ENCODE data around the gene NPDC1. TPM values are rescaled to one million over a fixed set of nuclear protein-coding genes. Genes with fewer than 3 reads are reported as not detected.
"Not testable (repeated sequence)": the region's sequence is repeated elsewhere in the genome, so short reads cannot be mapped to it uniquely, and the experiment has no call there.

The NPDC1 gene
- total RNA-seq, 1 donor from 2014 or later: 36.0 TPM

DNA sequence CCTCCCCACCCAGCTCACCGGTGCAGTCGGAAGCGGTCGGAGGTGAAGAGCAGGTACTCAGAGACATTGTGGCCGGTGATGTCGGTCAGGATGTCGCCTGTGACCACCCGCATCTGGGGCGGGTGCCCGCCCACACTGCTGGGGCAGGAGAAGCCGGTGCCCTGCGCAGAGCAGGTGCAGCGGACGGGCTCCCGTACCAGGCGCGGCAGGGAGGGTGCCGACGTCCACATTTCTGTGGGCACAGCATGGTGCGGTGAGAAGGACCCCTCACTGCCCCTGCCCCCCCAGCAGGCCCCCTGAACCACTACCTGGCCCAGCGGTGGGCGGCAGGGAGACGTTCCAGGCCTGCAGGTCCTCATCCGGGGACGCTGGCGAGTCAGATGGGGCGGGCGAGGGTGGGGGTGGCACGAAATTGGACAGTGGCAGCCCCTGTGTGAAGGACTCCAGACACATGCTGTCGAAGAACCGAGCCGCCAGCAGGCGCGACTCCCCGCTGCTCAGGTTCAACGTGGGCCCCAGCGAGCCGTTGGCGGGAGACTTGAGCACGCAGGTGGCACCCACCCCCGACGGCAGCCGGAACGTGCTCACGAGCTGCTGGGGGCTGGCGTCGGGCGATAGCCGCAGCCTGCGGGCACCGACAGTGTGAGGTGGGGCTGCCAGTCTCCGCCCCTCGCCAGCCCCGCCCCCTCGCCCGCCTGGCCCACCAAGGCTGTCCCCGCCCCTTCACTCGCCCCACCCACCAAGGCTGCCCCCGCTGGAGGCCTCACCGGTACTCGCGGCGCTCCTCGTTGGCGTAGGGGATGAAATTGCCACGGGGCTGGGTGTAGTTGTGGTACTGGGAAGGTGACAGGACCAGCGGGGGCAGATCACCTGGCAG, 33.0 kb downstream of the NPDC1 start:
- H3K27ac Mint-ChIP-seq: no peak overlapping the region
- intact Hi-C loops (cut with micrococcal nuclease): no loop called here
- no peak for DNase-seq (ENCODE audit: low spot score)
- no peak overlapping the region for H3K4me3 Mint-ChIP-seq (ENCODE audit: low read depth)
- H3K4me1 Mint-ChIP-seq (ENCODE audit: low read depth): no peaks in the 10 kb centered on the region
- H3K36me3 Mint-ChIP-seq (ENCODE audit: low read depth): no peaks in the 10 kb centered on the region
- H3K9me3 Mint-ChIP-seq: no peaks in the 10 kb centered on the region
- no peaks in the 10 kb centered on the region for H3K27me3 Mint-ChIP-seq (ENCODE audit: low read depth)

DNA sequence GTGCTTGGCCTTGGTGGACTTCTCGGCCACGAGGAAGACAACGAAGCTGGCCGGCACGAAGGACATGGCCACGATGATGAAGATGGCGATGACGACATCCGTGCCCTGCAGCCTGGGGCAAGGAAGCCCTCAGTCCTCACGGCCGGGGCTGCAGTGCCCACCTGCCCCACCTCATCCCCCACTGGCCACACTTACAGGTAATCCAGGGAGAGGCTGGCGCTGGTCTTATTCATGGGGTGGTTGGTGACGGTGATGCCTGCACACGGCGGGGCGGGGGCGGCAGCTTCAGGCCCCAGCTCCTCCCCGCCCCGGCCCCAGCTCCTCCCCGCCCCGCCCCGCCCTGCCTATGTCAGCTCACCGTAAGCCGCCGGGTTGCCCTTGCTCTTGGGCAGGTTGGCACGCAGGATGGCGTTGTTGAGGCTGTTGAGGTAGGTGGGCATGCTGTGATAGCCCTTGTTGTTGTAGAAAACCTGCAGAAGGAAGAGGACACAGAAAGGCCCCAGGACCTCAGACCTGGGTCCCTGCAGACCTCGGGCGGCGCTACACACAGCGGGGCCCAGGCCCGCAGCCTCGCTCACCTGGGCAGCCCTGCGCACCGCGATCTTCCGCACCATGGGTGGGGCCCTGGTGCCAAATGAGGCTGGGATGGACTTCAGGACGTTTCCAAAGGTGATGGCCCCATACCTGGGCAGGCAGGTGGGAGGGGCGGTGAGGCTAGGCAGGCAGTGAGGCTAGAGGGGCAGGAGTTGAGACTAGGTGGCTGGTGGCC, 33.9 kb downstream of the NPDC1 start:
- intact Hi-C loops (cut with micrococcal nuclease): no loop called here
- H3K27ac Mint-ChIP-seq: no peak overlapping the region

GRCh38 chr9:137011156-137011555, 34.8 kb downstream of the NPDC1 start:
- Mint-ChIP-seq H3K4me3 (ENCODE audit: low read depth) (no peak overlapping the region), H3K36me3 (ENCODE audit: low read depth) (no peaks in the 10 kb centered on the region), H3K4me1 (ENCODE audit: low read depth) (no peaks in the 10 kb centered on the region), H3K9me3 (no peaks in the 10 kb centered on the region), H3K27ac (no peak overlapping the region), H3K27me3 (ENCODE audit: low read depth) (no peaks in the 10 kb centered on the region)
- no peak for DNase-seq (ENCODE audit: low spot score)
- intact Hi-C loops (cut with micrococcal nuclease): no loop called here

More for the DNA sequence above, 33.9 kb downstream of the NPDC1 start:
- DNase-seq (ENCODE audit: low spot score): no peak
- no peaks in the 10 kb centered on the region for H3K9me3 Mint-ChIP-seq
- no peaks in the 10 kb centered on the region for H3K4me1 Mint-ChIP-seq (ENCODE audit: low read depth)
- H3K27me3 Mint-ChIP-seq (ENCODE audit: low read depth): no peaks in the 10 kb centered on the region
- no peak overlapping the region for H3K4me3 Mint-ChIP-seq (ENCODE audit: low read depth)
- no peaks in the 10 kb centered on the region for H3K36me3 Mint-ChIP-seq (ENCODE audit: low read depth)

- Mint-ChIP-seq H3K9me3 (no peaks in the 10 kb centered on the region), H3K4me3 (ENCODE audit: low read depth) (no peak overlapping the region), H3K36me3 (ENCODE audit: low read depth) (no peaks in the 10 kb centered on the region), H3K4me1 (ENCODE audit: low read depth) (no peaks in the 10 kb centered on the region), H3K27me3 (ENCODE audit: low read depth) (no peaks in the 10 kb centered on the region), H3K27ac (no peak overlapping the region)
- no peak for DNase-seq (ENCODE audit: low spot score)
- intact Hi-C loops (cut with micrococcal nuclease): no loop called here
Measured at GRCh38 chr9:137009938-137010732, 35.8 kb downstream of the NPDC1 start.

DNA sequence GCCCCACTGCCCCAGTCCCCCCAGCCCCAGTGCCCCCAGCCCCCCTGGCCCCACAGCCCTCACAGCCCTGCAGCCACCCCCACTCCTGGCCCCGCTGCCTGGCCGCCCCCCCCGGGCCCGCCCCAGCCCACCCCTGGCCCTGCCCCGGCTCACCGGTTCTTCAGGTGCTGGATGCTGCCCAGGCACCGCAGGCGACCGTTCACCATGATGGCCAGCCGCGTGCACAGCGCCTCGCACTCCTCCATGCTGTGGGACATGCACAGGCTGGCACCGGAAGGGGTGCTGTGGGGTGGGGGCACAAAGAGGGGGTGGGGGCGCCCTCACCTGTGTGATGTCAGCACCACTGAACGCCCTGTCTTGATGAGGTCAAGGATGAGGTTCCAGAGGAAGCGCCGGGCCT, 36.8 kb downstream of the NPDC1 start:
- Mint-ChIP-seq H3K4me3 (ENCODE audit: low read depth) (no peak overlapping the region), H3K27me3 (ENCODE audit: low read depth) (no peaks in the 10 kb centered on the region), H3K36me3 (ENCODE audit: low read depth) (no peaks in the 10 kb centered on the region), H3K27ac (no peak overlapping the region), H3K4me1 (ENCODE audit: low read depth) (no peaks in the 10 kb centered on the region), H3K9me3 (no peaks in the 10 kb centered on the region)
- intact Hi-C loops (cut with micrococcal nuclease): no loop called here
- no peak for DNase-seq (ENCODE audit: low spot score)

GRCh38 chr9:137008312-137008711, 37.7 kb downstream of the NPDC1 start:
- H3K27ac Mint-ChIP-seq: no peak overlapping the region
- no peaks in the 10 kb centered on the region for H3K9me3 Mint-ChIP-seq
- intact Hi-C loops (cut with micrococcal nuclease): no loop called here
- no peak overlapping the region for H3K4me3 Mint-ChIP-seq (ENCODE audit: low read depth)
- H3K36me3 Mint-ChIP-seq (ENCODE audit: low read depth): no peaks in the 10 kb centered on the region
- no peaks in the 10 kb centered on the region for H3K4me1 Mint-ChIP-seq (ENCODE audit: low read depth)
- no peaks in the 10 kb centered on the region for H3K27me3 Mint-ChIP-seq (ENCODE audit: low read depth)
- no peak for DNase-seq (ENCODE audit: low spot score)

DNA sequence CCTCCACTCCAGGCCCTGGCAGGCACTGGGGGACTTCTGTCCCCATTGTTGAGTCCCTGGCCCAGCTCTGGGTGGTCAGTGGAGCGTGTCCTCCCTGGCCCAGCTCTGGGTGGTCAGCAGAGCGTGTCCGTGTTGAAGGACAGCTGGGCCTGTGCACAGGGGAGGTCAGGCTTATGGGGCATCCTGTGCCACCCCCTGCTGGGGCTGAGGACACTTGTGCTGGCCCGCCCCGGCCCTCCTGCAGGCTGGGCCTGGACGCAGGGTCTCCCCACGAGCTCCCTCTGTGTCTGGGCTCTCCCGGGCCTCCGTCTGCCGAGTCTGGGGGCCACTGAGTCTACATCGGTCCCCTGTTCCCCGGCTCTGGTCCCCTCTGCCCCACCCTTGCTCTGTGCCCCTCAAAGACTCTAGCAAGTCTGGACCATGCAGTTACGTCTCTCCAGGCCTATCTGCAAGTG, 38.1 kb downstream of the NPDC1 start:
- H3K27ac Mint-ChIP-seq: no peak overlapping the region
- no peaks in the 10 kb centered on the region for H3K36me3 Mint-ChIP-seq (ENCODE audit: low read depth)
- H3K9me3 Mint-ChIP-seq: no peaks in the 10 kb centered on the region
- H3K4me1 Mint-ChIP-seq (ENCODE audit: low read depth): no peaks in the 10 kb centered on the region
- no peaks in the 10 kb centered on the region for H3K27me3 Mint-ChIP-seq (ENCODE audit: low read depth)
- no peak for DNase-seq (ENCODE audit: low spot score)
- intact Hi-C loops (cut with micrococcal nuclease): no loop called here
- H3K4me3 Mint-ChIP-seq (ENCODE audit: low read depth): no peak overlapping the region

DNA sequence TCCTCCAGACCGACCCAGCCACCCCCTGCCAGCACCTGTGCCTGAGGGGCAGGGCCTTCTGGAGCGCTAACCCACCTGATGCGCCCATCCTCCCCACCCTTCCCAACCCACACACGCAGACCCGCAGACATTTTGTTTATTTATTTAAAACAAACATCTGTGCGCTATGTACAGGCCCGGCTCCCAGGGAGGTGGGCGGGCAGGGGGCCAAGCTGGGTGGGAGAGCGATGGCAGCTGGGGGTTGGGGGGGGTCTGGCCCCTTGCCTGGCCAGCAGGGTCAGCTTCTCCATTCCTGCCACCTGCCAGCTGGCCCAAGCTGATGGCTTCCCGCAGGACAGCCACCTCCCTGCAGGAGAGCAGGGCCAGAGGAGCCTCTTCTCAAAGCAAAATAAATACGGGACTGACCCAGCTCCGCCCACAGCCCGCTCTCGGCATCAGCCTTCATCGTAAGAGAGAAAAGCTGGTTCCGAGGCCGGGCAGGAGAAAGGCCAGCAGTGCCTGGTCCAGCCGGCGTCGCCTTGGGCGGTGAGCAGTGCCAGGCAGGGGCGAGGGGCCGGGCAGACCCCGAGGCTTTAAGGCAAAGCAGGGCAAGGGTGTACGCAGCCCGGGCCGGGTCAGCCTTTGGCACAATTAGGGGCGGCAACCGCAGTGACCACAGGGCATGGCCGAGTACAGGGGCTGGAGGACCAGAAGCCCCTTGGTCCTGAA, 38.7 kb downstream of the NPDC1 start:
- Mint-ChIP-seq H3K36me3 (ENCODE audit: low read depth) (no peaks in the 10 kb centered on the region), H3K27ac (no peak overlapping the region), H3K4me1 (ENCODE audit: low read depth) (no peaks in the 10 kb centered on the region), H3K9me3 (no peaks in the 10 kb centered on the region), H3K27me3 (ENCODE audit: low read depth) (no peaks in the 10 kb centered on the region), H3K4me3 (ENCODE audit: low read depth) (no peak overlapping the region)
- intact Hi-C loops (cut with micrococcal nuclease): no loop called here
- no peak for DNase-seq (ENCODE audit: low spot score)

- Mint-ChIP-seq H3K9me3 (no peaks in the 10 kb centered on the region), H3K4me1 (ENCODE audit: low read depth) (no peaks in the 10 kb centered on the region), H3K36me3 (ENCODE audit: low read depth) (no peaks in the 10 kb centered on the region), H3K4me3 (ENCODE audit: low read depth) (no peak overlapping the region), H3K27me3 (ENCODE audit: low read depth) (peaks cover 3% of the 10 kb centered on the region), H3K27ac (no peak overlapping the region)
- no peak for DNase-seq (ENCODE audit: low spot score)
- intact Hi-C loops (cut with micrococcal nuclease): no loop called here
Measured at GRCh38 chr9:137006116-137007003, 39.6 kb downstream of the NPDC1 start.

DNA sequence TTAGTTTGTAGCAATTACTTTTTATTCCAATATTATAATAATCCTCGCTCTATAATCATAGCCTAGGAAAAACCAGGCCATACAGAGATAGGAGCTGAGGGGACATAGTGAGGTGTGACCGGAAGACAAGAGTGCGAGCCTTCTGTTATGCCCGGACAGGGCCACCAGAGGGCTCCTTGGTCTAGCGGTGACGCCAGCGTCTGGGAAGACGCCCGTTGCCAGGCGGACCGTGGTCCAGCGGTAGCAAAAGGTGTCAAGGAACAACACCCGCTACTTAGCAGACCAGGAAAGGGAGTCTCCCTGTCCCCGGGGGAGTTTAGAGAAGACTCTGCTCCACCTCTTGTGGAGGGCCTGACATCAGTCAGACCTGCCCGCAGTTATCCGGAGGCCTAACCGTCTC, 41.7 kb downstream of the NPDC1 start:
- H3K9me3 Mint-ChIP-seq; H3K27ac Mint-ChIP-seq; H3K4me3 Mint-ChIP-seq (ENCODE audit: low read depth); DNase-seq (ENCODE audit: low spot score); H3K27me3 Mint-ChIP-seq (ENCODE audit: low read depth); intact Hi-C loops (cut with micrococcal nuclease); H3K36me3 Mint-ChIP-seq (ENCODE audit: low read depth): not testable (repeated sequence)
- peaks cover 10% of the 10 kb centered on the region for H3K4me1 Mint-ChIP-seq (ENCODE audit: low read depth)

GRCh38 chr9:137002646-137003041, 43.3 kb downstream of the NPDC1 start:
- H3K4me1 Mint-ChIP-seq (ENCODE audit: low read depth): peaks cover 19% of the 10 kb centered on the region
- H3K27me3 Mint-ChIP-seq (ENCODE audit: low read depth): peaks cover 3% of the 10 kb centered on the region

More at GRCh38 chr9:137002646-137003041, 43.3 kb downstream of the NPDC1 start:
- no peaks in the 10 kb centered on the region for H3K9me3 Mint-ChIP-seq
- DNase-seq (ENCODE audit: low spot score): no peak
- intact Hi-C loops (cut with micrococcal nuclease): no loop called here
- H3K36me3 Mint-ChIP-seq (ENCODE audit: low read depth): no peaks in the 10 kb centered on the region
- H3K4me3 Mint-ChIP-seq (ENCODE audit: low read depth): no peak overlapping the region
- no peak overlapping the region for H3K27ac Mint-ChIP-seq
